Loucy (cell line): ENCODE results near the gene USP16.

Experiments used
- CTCF ChIP-seq: fragments of 200-600 bp; sonication (generic); conservative IDR thresholded peaks from 2 replicates; pipeline ENCODE4 v1.5.1; 2014; ENCODE audit warnings: mild to moderate bottlenecking, antibody characterized with exemption, low read length
- EZH2phosphoT487 ChIP-seq: fragments of 200-600 bp; IDR thresholded peaks from 2 replicates; pipeline ENCODE4 v1.6.1; 2018; ENCODE audit warnings: antibody characterized with exemption, mild to moderate bottlenecking, moderate library complexity, borderline replicate concordance

GRCh38 chr21:29075706-29076466 is 51.4 kb downstream of the USP16 start:
- no peak for TF ChIP-seq CTCF
- no peak for TF ChIP-seq EZH2phosphoT487
